Breast epithelium (tissue), 3 donors: ENCODE measurements around the gene DEPP1.

Experiments used
- POLR2A ChIP-seq: fragments of 450-650 bp; IDR thresholded peaks from one replicate; pipeline ENCODE4 v1.6.1; 2016; ENCODE audit warnings: antibody characterized with exemption, mild to moderate bottlenecking, moderate library complexity
- TF ChIP-seq, protein P1 (sequence below), 3 donors: fragments of 450-650 bp; IDR thresholded peaks; one replicate each; pipeline ENCODE4 v1.5.1; 2016 to 2017; ENCODE audit warnings: antibody characterized with exemption in 3 of 3, mild to moderate bottlenecking in 3 of 3, moderate library complexity in 3 of 3

- TF ChIP-seq, protein P1, sequence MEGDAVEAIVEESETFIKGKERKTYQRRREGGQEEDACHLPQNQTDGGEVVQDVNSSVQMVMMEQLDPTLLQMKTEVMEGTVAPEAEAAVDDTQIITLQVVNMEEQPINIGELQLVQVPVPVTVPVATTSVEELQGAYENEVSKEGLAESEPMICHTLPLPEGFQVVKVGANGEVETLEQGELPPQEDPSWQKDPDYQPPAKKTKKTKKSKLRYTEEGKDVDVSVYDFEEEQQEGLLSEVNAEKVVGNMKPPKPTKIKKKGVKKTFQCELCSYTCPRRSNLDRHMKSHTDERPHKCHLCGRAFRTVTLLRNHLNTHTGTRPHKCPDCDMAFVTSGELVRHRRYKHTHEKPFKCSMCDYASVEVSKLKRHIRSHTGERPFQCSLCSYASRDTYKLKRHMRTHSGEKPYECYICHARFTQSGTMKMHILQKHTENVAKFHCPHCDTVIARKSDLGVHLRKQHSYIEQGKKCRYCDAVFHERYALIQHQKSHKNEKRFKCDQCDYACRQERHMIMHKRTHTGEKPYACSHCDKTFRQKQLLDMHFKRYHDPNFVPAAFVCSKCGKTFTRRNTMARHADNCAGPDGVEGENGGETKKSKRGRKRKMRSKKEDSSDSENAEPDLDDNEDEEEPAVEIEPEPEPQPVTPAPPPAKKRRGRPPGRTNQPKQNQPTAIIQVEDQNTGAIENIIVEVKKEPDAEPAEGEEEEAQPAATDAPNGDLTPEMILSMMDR (IDR thresholded peaks at IDR 0.05) = no peak
- TF ChIP-seq POLR2A = no peak
Measured at GRCh38 chr10:44929356-44930255, 49.0 kb downstream of the DEPP1 start.
